GM21526 (cell line): Measurements from ENCODE around the gene ACD.

Source experiments
- ATAC-seq: cut with Tn5 transposase; IDR thresholded peaks from one replicate; pipeline ENCODE4 v1.9.1; 2021; ENCODE audit warnings: moderate library complexity; ENCODE audit not compliant: unreplicated experiment, low FRiP score

Gene ACD

DNA sequence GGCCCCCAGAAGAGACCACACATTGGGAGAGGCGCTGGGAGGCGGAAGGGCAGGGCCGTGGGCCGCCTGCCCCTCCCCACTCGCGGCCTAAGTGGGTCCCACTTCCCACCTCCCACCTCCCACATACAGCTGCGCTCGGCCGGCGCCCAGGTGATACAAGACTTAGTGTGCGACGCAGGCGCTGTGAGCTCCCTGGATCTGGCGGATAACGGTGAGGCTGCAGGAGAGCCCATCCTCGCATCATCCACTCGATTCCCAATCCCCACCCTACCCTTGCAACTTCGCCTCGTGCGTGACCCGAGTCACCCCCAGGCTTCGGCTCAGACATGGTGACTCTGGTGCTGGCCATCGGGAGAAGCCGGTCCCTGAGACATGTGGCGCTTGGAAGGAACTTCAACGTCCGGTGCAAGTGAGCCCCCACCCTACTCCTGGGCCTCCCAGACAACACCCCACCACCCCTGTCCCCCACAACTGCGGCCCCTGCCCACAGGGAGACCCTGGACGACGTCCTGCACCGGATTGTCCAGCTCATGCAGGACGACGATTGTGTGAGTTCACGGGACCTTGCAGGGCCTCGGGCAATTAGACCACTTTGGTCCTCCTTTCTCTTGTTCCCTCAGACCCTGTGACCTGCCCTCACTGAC is 11.2 kb downstream of the ACD start:
- ATAC-seq: no peak

DNA sequence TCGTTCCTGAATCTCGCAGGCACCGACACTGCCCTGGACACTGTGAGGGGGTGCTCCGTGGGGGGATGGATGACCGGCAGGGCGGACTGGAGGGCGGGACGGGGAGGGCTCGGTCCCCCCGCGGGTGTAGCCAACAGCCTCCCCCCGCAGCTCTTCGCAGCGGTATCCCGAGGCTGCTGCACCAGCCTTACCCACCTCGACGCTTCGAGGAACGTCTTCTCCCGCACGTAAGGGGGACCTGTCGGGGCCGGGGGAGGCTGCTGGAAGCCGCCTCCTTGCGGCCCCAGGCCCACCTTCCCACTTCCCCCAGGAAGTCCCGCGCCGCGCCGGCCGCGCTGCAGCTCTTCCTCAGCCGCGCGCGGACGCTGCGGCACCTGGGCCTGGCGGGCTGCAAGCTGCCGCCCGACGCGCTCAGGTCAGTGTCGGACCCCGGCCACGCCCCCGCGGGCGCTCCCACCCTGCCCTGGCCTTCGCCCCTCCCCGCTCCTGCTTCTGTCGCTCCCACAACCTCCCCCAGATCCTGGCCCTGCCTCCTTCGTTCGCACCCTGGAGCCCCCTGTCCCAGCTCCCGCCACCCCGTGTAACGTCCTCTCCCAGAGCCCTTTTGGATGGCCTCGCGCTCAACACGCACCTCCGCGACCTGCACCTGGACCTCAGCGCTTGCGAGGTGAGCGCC is 11.8 kb downstream of the ACD start:
- ATAC-seq: no peak

DNA sequence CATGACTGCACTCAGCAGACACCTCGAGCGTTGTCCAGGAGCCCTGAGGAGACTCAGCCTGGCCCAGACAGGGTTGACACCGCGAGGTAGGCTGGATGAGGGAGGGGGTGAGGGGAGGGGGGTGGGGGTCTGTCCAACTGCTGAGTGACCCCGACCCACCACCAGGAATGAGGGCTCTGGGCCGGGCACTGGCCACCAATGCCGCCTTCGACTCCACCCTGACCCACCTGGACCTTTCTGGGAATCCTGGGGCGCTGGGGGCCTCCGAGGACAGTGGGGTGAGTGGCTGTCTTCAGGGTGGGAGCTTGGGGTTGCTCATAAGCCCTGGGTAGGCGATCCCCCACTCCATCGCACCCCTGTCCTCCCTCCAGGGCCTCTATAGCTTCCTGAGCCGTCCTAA is 12.4 kb downstream of the ACD start:
- ATAC-seq: no peak

DNA sequence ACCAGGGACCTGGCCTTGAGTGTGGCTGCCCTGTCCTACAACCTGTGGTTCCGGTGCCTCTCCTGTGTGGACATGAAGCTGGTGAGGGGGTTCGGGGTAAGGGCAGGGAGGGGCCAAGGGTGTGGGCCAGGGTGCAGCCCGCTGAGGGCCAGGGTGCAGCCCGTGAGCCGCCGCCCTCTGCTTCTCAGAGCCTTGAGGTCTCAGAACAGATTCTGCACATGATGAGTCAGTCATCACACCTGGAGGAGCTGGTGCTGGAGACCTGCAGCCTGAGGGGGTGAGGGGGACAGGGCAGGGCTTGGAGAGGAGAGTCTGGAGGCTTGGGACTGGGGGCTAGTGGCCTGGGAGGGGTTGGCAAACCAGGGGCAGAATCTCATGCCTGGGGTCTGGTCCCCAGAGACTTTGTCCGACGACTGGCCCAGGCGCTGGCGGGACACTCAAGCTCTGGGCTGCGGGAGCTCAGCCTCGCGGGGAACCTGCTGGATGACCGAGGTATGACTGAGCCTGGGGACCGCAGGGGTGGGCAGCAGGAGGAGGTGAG is 12.9 kb downstream of the ACD start:
- no peak for ATAC-seq

DNA sequence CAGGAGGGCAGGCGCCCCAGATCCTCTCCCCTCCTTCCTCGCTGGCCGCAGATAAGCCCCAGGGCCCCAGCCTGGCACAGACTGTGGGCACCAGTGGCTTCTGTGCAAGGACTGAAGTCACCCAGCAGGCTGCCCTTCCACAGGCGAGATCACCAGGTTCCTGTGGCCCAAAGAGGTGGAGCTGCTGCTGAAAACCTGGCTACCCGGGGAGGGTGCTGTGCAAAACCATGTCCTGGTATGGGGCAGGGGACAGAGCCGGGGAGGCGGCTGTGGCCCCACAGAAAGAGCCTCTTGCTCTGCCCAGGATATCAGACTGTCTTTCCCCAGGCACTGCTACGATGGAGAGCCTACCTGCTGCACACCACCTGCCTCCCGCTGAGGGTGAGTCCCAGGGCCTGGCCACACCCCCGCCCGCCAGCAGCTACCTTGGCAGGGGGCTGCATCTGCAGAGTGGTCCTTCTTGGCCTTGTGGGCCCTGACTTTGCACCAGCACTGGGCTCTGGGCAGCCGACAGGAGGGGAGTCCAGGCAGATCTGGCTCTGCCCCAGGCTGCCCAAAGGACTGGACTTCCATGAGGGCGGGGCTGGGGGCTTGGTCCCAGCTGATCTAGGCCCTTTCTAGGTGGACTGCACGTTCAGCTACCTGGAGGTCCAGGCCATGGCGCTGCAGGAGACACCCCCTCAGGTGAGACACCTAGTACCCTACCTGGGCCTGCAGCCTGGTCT is 14.5 kb downstream of the ACD start:
- ATAC-seq: no peak

DNA sequence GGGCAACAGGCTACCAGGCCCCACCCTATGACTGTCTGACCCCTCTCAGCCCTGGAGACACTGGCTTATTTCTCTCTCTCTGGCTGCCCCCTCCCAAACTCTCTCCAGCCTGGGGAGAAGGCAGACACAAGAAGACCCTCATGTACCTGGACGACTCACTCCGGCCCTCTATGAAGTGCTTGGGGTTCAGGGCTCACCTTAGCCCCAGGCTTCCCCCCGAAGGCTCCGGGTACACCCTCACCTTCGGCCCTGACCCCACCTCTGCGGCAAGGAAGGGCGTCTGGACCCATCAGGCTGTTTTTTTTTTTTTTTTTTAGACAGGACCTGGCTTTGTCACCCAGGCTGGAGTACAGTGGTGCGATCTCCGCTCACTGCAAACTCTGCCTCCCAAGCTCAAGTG is 16.0 kb downstream of the ACD start:
- ATAC-seq: no peak

DNA sequence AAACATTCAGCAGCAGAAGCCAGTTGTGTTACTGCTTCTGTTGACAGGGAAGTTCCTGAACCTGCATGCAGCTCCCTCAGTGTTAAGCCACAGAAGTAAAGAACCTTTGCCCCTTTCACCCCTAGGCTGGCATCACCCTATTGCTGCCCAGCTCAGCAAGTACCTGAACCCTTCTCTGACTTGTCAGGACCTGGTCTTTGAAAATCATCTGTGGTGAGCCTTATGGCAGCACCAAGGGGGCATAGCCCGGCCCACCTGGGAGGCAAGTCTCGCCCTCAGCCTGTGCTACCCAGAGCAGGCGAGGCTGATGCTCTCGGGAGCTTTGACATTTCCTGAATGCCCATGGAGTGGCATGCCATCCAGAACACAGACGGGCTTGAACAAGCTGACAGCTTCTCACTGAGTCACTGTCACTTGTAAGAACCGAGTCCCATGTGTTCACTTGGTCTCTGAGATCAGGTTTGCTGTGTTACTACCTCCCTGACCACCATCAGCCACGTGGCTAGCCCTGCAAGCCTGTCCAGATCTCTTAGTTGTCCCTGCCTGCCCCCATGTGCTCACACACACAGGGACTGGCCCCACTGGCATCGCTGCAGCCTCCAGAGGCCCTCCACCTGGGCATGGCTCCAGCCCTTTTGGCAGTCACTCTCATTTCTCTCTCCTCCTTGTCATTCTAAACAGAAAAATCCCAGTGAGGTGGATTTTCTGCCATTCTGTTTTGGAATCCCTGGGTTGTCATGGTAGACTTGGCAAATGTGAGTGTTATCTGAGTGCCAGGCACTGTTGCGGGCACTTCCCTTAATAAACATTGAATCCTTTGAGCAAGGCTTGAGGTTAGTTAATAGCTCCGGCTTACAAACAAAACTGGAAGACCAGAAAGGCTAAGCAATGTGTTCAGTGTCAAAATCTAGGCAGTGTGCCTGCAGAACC is 18.0 kb downstream of the ACD start:
- ATAC-seq: no peak

DNA sequence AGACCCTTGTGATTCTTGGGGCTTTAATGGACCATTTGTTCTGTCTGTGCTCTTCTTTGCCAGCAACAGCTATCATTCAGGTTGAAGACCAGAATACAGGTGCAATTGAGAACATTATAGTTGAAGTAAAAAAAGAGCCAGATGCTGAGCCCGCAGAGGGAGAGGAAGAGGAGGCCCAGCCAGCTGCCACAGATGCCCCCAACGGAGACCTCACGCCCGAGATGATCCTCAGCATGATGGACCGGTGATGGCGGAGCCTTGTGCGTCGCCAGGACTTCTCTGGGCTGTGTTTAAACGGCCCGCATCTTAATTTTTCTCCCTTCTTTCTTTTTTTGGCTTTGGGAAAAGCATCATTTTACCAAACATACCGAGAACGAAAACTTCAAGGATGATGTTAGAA is 22.4 kb downstream of the ACD start:
- ATAC-seq: no peak

DNA sequence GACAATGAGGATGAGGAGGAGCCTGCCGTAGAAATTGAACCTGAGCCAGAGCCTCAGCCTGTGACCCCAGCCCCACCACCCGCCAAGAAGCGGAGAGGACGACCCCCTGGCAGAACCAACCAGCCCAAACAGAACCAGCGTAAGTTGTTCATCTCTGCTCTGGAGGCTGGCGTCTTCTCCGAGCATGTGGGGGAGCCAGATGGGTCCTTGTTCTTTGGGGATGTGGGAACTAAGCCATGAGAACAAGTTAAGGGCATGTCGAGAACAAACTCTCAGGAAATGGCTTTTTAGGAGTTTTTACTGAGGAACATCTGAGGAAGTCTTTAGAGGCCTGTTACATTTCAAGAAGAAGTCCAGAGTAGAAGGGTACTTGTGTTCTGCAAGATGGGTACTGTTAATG is 23.3 kb downstream of the ACD start:
- no peak for ATAC-seq

DNA sequence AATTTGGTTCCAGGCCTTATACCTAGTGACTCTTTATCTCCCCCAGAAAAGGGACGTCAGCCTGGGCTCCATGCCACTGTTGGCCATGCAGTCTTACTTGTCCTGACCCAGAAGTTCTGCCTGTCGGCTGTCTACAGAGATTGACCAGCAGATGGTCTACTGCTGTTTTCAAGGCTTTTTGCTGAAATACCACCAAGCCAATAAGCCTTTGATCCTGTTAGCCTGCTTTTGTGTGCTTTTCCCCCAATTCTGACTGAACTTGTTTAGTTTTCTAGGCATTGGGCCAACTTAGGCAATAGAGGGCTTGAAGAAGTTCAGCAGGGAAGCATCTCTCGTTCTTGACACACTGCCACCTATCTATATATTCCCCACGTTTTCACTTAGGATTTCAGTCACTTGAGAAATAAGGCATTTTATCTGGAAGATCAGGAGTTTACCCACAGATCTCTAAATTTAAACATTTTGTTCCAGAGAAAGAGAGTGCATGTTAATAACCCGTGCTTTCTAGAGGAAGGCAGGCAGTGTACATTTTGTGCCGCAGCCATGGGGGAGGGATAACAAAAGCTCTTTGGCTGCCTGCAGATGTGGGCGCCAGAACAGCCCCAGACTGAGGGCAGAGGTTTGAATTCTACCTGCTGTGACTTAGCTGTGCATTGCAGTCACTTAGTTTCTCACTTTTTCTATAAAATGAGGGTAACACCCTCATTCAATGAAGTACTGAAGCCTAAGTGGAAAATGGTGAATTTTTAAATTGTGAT is 27.5 kb downstream of the ACD start:
- ATAC-seq: no peak

DNA sequence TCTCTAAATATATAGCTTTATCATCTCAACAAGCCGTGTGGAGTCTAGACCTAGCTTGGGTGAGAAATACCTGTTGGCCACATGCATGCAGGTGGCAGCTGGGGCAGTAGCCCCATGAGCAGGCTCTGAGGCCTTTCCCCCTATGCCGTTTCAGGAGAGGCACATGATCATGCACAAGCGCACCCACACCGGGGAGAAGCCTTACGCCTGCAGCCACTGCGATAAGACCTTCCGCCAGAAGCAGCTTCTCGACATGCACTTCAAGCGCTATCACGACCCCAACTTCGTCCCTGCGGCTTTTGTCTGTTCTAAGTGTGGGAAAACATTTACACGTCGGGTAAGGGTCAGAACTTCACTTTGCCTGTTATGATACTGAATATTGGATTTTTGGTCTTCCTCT is 31.8 kb downstream of the ACD start:
- ATAC-seq: no peak

DNA sequence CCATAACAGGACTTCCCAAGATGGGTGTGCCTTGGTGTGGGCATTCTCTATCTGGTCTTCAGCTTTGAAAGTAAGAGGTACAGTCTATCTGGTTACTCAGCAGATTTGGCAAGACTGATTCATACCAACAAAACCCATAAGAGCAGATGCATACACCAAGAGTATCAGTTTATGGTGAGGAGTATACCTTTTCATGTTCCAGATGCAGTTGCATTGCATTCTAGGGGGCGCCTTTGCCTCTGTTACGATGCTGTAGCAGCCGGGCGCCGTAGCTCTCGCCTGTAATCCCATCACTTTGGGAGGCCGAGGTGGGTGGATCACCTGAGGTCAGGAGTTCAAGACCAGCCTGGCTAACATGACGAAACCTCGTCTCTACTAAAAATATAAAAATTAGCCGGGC is 46.3 kb downstream of the ACD start:
- no peak for ATAC-seq

DNA sequence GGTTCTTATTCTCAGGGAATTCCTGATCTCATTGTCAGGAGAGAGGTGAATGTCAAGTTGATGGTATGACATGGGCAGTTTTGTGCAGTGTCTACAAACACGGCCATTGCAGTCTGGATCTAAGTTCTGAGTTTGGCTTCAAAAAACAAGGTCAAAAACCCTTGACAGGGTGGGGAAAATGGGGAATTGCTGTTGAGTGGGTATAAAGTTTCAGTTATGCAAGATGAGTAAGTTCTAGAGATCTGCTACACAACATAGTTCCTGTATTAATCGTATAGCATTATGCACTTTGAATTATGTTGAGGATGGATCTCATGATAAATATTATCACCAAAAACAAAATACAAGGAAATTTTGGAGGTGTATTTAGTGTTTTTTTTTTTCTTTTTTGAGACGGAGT is 51.7 kb downstream of the ACD start:
- no peak for ATAC-seq
